ENCODE data around the gene NKX6-2.

The NKX6-2 gene

DNA sequence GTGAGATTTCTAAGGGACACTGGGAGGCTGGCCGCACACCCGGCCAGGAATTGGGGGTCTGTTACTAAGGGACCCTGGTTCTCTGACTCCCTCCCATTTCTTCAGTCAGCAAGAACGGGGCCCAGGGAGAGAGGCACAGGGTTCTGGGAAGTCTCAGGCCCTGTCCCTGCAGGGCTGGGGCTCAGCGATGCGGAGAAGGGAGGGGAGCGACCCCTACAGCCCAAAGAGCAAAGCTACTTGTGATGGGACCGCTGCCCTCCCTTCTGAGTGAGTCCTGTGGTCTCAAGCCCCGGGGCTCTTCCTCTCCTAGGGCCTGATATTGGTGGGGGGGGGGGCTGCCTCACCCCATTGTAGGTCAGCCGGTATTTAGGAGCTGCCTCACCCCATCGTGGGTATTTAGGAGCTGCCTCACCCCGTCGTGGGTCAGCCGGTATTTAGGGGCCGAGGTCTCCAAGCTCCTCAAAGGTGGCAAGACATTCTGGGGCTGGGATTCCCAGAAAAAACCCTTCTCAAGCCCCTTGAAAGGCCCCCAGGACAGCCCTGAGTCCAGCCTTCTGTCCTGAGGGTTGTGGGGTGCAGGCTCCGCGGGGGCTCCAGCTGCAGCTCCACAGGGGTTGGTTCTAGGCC is 16.9 kb upstream of the NKX6-2 start:
- Histone ChIP-seq H3K4me1 (ENCODE audit: low read length) (no peaks in the 10 kb centered on the region), H3K9ac (ENCODE audit: low read length) (no peak overlapping the region), H3K4me2 (ENCODE audit: low read length) (no peak overlapping the region), H2AFZ (ENCODE audit: low read depth, low read length) (no peak overlapping the region), H3K4me3 (ENCODE audit: low read length) (no peak overlapping the region), H3K27me3 (ENCODE audit: low read depth, low read length) (no peaks in the 10 kb centered on the region), H3K9me3 (ENCODE audit: insufficient read depth, low read length) (no peaks in the 10 kb centered on the region), H3K27ac (ENCODE audit: low read length) (no peak overlapping the region), H3K79me2 (ENCODE audit: low read length) (no peaks in the 10 kb centered on the region), H3K36me3 (replicated peaks; ENCODE audit: low read depth, low read length) (no peaks in the 10 kb centered on the region), H4K20me1 (ENCODE audit: insufficient read depth, low read length) (no peaks in the 10 kb centered on the region)
- no peak for TF ChIP-seq EZH2phosphoT487 (IDR thresholded peaks at IDR 0.05; ENCODE audit: low read depth)
- TF ChIP-seq, protein P1, sequence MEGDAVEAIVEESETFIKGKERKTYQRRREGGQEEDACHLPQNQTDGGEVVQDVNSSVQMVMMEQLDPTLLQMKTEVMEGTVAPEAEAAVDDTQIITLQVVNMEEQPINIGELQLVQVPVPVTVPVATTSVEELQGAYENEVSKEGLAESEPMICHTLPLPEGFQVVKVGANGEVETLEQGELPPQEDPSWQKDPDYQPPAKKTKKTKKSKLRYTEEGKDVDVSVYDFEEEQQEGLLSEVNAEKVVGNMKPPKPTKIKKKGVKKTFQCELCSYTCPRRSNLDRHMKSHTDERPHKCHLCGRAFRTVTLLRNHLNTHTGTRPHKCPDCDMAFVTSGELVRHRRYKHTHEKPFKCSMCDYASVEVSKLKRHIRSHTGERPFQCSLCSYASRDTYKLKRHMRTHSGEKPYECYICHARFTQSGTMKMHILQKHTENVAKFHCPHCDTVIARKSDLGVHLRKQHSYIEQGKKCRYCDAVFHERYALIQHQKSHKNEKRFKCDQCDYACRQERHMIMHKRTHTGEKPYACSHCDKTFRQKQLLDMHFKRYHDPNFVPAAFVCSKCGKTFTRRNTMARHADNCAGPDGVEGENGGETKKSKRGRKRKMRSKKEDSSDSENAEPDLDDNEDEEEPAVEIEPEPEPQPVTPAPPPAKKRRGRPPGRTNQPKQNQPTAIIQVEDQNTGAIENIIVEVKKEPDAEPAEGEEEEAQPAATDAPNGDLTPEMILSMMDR (IDR thresholded peaks at IDR 0.05; ENCODE audit: low read depth, low read length): no peak

- Histone ChIP-seq H2AFZ (ENCODE audit: low read depth, low read length) (no peak overlapping the region), H3K27ac (ENCODE audit: low read length) (no peak overlapping the region), H3K4me3 (ENCODE audit: low read length) (no peak overlapping the region), H3K4me1 (ENCODE audit: low read length) (no peaks in the 10 kb centered on the region), H3K27me3 (ENCODE audit: low read depth, low read length) (no peaks in the 10 kb centered on the region), H3K79me2 (ENCODE audit: low read length) (no peaks in the 10 kb centered on the region), H3K36me3 (replicated peaks; ENCODE audit: low read depth, low read length) (no peaks in the 10 kb centered on the region), H3K9ac (ENCODE audit: low read length) (no peak overlapping the region), H3K4me2 (ENCODE audit: low read length) (no peak overlapping the region), H4K20me1 (ENCODE audit: insufficient read depth, low read length) (no peaks in the 10 kb centered on the region), H3K9me3 (ENCODE audit: insufficient read depth, low read length) (no peaks in the 10 kb centered on the region)
- no peak for TF ChIP-seq EZH2phosphoT487 (IDR thresholded peaks at IDR 0.05; ENCODE audit: low read depth)
- TF ChIP-seq, protein P1 (IDR thresholded peaks at IDR 0.05; ENCODE audit: low read depth, low read length): no peak
Measured at GRCh38 chr10:132802048-132802447, 16.1 kb upstream of the NKX6-2 start.

DNA sequence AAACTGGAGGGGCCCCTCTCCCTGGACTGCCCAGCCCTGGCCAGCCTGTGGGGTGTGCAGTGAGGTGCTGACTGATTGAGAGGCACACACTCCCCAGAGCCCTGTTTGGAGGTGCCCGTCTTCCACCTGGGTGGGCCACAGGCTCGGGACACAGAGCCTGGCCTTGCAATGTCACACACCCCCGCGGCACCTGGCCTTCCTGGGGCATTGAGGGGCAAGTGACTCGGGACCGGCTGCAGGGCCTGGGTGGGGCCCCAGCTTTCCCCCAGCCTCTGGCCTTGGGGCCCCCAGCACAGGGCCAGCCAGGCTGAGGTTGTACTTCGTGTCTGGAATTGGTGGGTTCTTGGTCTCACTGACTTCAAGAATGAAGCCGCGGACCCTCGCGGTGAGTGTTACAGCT is 13.9 kb upstream of the NKX6-2 start:
- no peaks in the 10 kb centered on the region for H3K36me3 ChIP-seq (replicated peaks; ENCODE audit: low read depth, low read length)
- H2AFZ ChIP-seq (ENCODE audit: low read depth, low read length): no peak overlapping the region
- H3K4me3 ChIP-seq (ENCODE audit: low read length): no peak overlapping the region
- no peaks in the 10 kb centered on the region for H3K9me3 ChIP-seq (ENCODE audit: insufficient read depth, low read length)
- H3K9ac ChIP-seq (ENCODE audit: low read length): no peak overlapping the region
- H3K27ac ChIP-seq (ENCODE audit: low read length): no peak overlapping the region
- H4K20me1 ChIP-seq (ENCODE audit: insufficient read depth, low read length): no peaks in the 10 kb centered on the region
- H3K79me2 ChIP-seq (ENCODE audit: low read length): no peaks in the 10 kb centered on the region
- no peaks in the 10 kb centered on the region for H3K27me3 ChIP-seq (ENCODE audit: low read depth, low read length)
- no peak overlapping the region for H3K4me2 ChIP-seq (ENCODE audit: low read length)
- TF ChIP-seq, protein P1 (IDR thresholded peaks at IDR 0.05; ENCODE audit: low read depth, low read length): no peak
- no peak for TF ChIP-seq EZH2phosphoT487 (IDR thresholded peaks at IDR 0.05; ENCODE audit: low read depth)
- no peaks in the 10 kb centered on the region for H3K4me1 ChIP-seq (ENCODE audit: low read length)

- H3K27ac ChIP-seq (ENCODE audit: low read length): no peak overlapping the region
- no peak overlapping the region for H2AFZ ChIP-seq (ENCODE audit: low read depth, low read length)
- no peak overlapping the region for H3K9ac ChIP-seq (ENCODE audit: low read length)
- no peaks in the 10 kb centered on the region for H3K79me2 ChIP-seq (ENCODE audit: low read length)
- no peak overlapping the region for H3K4me3 ChIP-seq (ENCODE audit: low read length)
- H3K4me2 ChIP-seq (ENCODE audit: low read length): no peak overlapping the region
- no peaks in the 10 kb centered on the region for H3K36me3 ChIP-seq (replicated peaks; ENCODE audit: low read depth, low read length)
- H3K4me1 ChIP-seq (ENCODE audit: low read length): no peaks in the 10 kb centered on the region
- no peaks in the 10 kb centered on the region for H4K20me1 ChIP-seq (ENCODE audit: insufficient read depth, low read length)
- TF ChIP-seq, protein P1 (IDR thresholded peaks at IDR 0.05; ENCODE audit: low read depth, low read length): no peak
- no peak for TF ChIP-seq EZH2phosphoT487 (IDR thresholded peaks at IDR 0.05; ENCODE audit: low read depth)
- no peaks in the 10 kb centered on the region for H3K27me3 ChIP-seq (ENCODE audit: low read depth, low read length)
- no peaks in the 10 kb centered on the region for H3K9me3 ChIP-seq (ENCODE audit: insufficient read depth, low read length)
Measured at GRCh38 chr10:132798876-132799275, 12.9 kb upstream of the NKX6-2 start.

Measured in OCI-LY3 (cell line).